ENCODE results near the gene APOO.
"Not testable (repeated sequence)": the region's sequence is repeated elsewhere in the genome, so short reads cannot be mapped to it uniquely, and the experiment has no call there.

Gene APOO

GRCh38 chrX:23901805-23902204 is 5.9 kb downstream of the APOO start:
- DNase-seq, result peak; percentile 41

GRCh38 chrX:23901060-23901459 is 6.7 kb downstream of the APOO start:
- no peak for DNase-seq

- DNase-seq, result no peak
These were observed 7.4 kb downstream of the APOO start for GRCh38 chrX:23900220-23900797.

GRCh38 chrX:23898412-23898959 is 9.3 kb downstream of the APOO start:
- no peak for DNase-seq

- DNase-seq, result no peak
These were observed 10.8 kb downstream of the APOO start for GRCh38 chrX:23896981-23897380.

GRCh38 chrX:23896539-23896938 is 11.2 kb downstream of the APOO start:
- DNase-seq, result not testable (repeated sequence)

GRCh38 chrX:23894993-23895392 is 12.7 kb downstream of the APOO start:
- not testable (repeated sequence) for DNase-seq

GRCh38 chrX:23890933-23891332 is 16.8 kb downstream of the APOO start:
- DNase-seq, result no peak

- no peak for DNase-seq
These were observed 18.7 kb downstream of the APOO start for GRCh38 chrX:23888887-23889501.

GRCh38 chrX:23887918-23888317 is 19.8 kb downstream of the APOO start:
- DNase-seq, result no peak

GRCh38 chrX:23887451-23887850 is 20.3 kb downstream of the APOO start:
- DNase-seq, result no peak

- DNase-seq, result peak; percentile 0
These were observed 21.9 kb downstream of the APOO start for GRCh38 chrX:23885803-23886202.

GRCh38 chrX:23884427-23885024 is 23.2 kb downstream of the APOO start:
- no peak for DNase-seq

GRCh38 chrX:23883737-23884354 is 23.9 kb downstream of the APOO start:
- no peak for DNase-seq

- DNase-seq, result no peak
These were observed 28.2 kb downstream of the APOO start for GRCh38 chrX:23879380-23880090.

GRCh38 chrX:23871905-23872546 is 35.7 kb downstream of the APOO start:
- DNase-seq, result no peak

GRCh38 chrX:23870041-23870440 is 37.7 kb downstream of the APOO start:
- no peak for DNase-seq

- no peak for DNase-seq
These were observed 42.9 kb downstream of the APOO start for GRCh38 chrX:23864742-23865326.

GRCh38 chrX:23861952-23862351 is 45.8 kb downstream of the APOO start:
- not testable (repeated sequence) for DNase-seq

GRCh38 chrX:23861215-23861896 is 46.4 kb downstream of the APOO start:
- no peak for DNase-seq

- DNase-seq, result not testable (repeated sequence)
These were observed 48.5 kb downstream of the APOO start for GRCh38 chrX:23859238-23859637.

- no peak for DNase-seq
These were observed 49.8 kb downstream of the APOO start for GRCh38 chrX:23857935-23858334.
